HG03066 (cell line): ENCODE measurements around the gene ACTG1.

Experiments
- ATAC-seq: cut with Tn5 transposase; IDR thresholded peaks from one replicate; pipeline ENCODE4 v1.9.1; 2021; ENCODE audit warnings: low read depth; ENCODE audit not compliant: unreplicated experiment

ACTG1 gene

GRCh38 chr17:81518113-81518784 is 5.7 kb upstream of the ACTG1 start:
- no peak for ATAC-seq

- ATAC-seq = peak; percentile 31
These were observed 4.9 kb upstream of the ACTG1 start for GRCh38 chr17:81517339-81518112.

- ATAC-seq = no peak
These were observed 4.4 kb upstream of the ACTG1 start for GRCh38 chr17:81517009-81517338.

GRCh38 chr17:81516439-81516838 is 3.8 kb upstream of the ACTG1 start:
- ATAC-seq = no peak

GRCh38 chr17:81515530-81516041 is 3.0 kb upstream of the ACTG1 start:
- ATAC-seq = no peak

- no peak for ATAC-seq
These were observed 2.3 kb upstream of the ACTG1 start for GRCh38 chr17:81514739-81515529.

GRCh38 chr17:81514489-81514738 is 1.8 kb upstream of the ACTG1 start:
- ATAC-seq = no peak

- no peak for ATAC-seq
These were observed 1.3 kb upstream of the ACTG1 start for GRCh38 chr17:81513753-81514488.

GRCh38 chr17:81513372-81513752 is 763 bp upstream of the ACTG1 start:
- ATAC-seq = no peak

- no peak for ATAC-seq
These were observed 616 bp downstream of the ACTG1 start for GRCh38 chr17:81511804-81512561.

GRCh38 chr17:81511554-81511803 is 1.1 kb downstream of the ACTG1 start:
- no peak for ATAC-seq

GRCh38 chr17:81510785-81511553 is 1.6 kb downstream of the ACTG1 start:
- no peak for ATAC-seq

GRCh38 chr17:81509972-81510784 is 2.4 kb downstream of the ACTG1 start:
- no peak for ATAC-seq

- ATAC-seq = no peak
These were observed 3.2 kb downstream of the ACTG1 start for GRCh38 chr17:81509207-81509971.

- ATAC-seq = no peak
These were observed 3.9 kb downstream of the ACTG1 start for GRCh38 chr17:81508639-81509206.

- no peak for ATAC-seq
These were observed 9.0 kb downstream of the ACTG1 start for GRCh38 chr17:81503619-81504018.

- ATAC-seq = no peak
These were observed 10.1 kb downstream of the ACTG1 start for GRCh38 chr17:81502471-81503017.

- ATAC-seq = no peak
These were observed 12.6 kb downstream of the ACTG1 start for GRCh38 chr17:81500047-81500446.
